ENCODE results near the gene ARHGAP26. TPM values are rescaled to one million over a fixed set of nuclear protein-coding genes. Genes with fewer than 3 reads are reported as not detected.

The ARHGAP26 gene
- total and polyA plus RNA-seq, 2 donors (not counting 3 experiments of a cell fraction or from before 2014, with no cell fraction given), result 3.1 to 16.2 TPM

DNA sequence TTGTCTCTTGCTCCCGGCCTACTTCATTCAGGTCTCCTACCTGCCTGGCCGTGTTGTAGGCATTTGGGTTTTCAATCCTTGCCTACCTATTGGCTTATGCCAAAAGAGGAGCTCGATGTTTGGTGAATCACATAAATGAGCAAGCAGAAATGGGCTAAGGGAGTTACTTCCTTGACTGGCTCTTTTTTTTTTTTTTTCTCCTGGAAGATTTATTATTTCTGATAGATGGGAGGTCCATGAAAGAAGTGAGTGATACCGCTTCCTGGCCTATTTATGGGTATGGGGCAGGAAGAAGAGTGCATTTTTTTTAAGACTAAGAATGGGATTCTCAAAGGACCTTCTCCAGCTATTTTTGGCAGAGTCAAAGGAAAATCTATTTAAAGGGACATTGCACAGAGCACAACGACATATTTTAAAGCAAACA is 294.1 kb downstream of the ARHGAP26 start:
- Histone ChIP-seq H3K36me3 (ENCODE audit: control insufficient read depth in 2 of 2, extremely low read depth in 1 of 2, insufficient read depth in 2 of 2, low read length in 2 of 2) (no peaks in the 10 kb centered on the region), H3K79me2 (ENCODE audit: control insufficient read depth, insufficient read depth, low read length) (no peaks in the 10 kb centered on the region), H3K27me3 (ENCODE audit: control insufficient read depth in 2 of 2, insufficient read depth in 2 of 2, low read length in 2 of 2) (no peaks in the 10 kb centered on the region), H3K27ac (ENCODE audit: insufficient read depth, low read depth, low read length) (peak overlapping the region; percentile 12), H3K9me1 (replicated peaks; ENCODE audit: control insufficient read depth, extremely low read depth, insufficient read depth, low read length) (no peaks in the 10 kb centered on the region), H2AFZ (ENCODE audit: low read depth, low read length) (peak overlapping the region; percentile 5), H3K9ac (replicated peaks; ENCODE audit: extremely low read depth, insufficient read depth, low read length) (no peak overlapping the region), H3K4me3 (replicated peaks in 1 of 3; ENCODE audit: insufficient read depth in 1 of 3, low read depth in 1 of 3, low read length in 3 of 3) (no peak overlapping the region), H4K20me1 (replicated peaks; ENCODE audit: control insufficient read depth, extremely low read depth, insufficient read depth, low read length) (no peaks in the 10 kb centered on the region), H3K4me1 (ENCODE audit: control insufficient read depth, extremely low read depth, insufficient read depth, low read length) (peaks cover 50% of the 10 kb centered on the region), H3K9me3 (replicated peaks; ENCODE audit: control insufficient read depth, insufficient read depth, low read length) (no peaks in the 10 kb centered on the region), H3K4me2 (ENCODE audit: insufficient read depth, low read length) (peak overlapping the region; percentile 66)
- FAIRE-seq, result peak; percentile 64
- dilution Hi-C loops (cut with MboI; ENCODE audit: extremely low pct_ligation_motif_present, low sequenced_read_pairs), result no loop called here
- TF ChIP-seq EZH2 (IDR thresholded peaks at IDR 0.05; ENCODE audit: borderline replicate concordance, low read depth, low read length, severe bottlenecking) (no peak), FOS (IDR thresholded peaks at IDR 0.05; ENCODE audit: borderline replicate concordance, insufficient read depth, low read length) (peak; percentile 49)
- no TSS peak for BruUV-seq (replicated peaks)
- intact Hi-C loops (cut with micrococcal nuclease), result loop anchor here (1.0 kb wide), 1 partner anchor 62 kb away; no protein-coding TSS in a partner anchor
- peak; percentile 48 for DNase-seq (ENCODE audit: low read depth, low spot score)
- CTCF ChIA-PET, result interaction anchor here (0.9 to 2.7 kb wide), 11 partner anchors 8 to 340 kb away, joined by 3 to 11 read pairs (median 3); partner anchors contain the start of gene NR3C1
- POLR2A ChIA-PET, result interaction anchor here (0.8 kb wide), 1 partner anchor 62 kb away, joined by 5 read pairs; no protein-coding TSS in a partner anchor

- Histone ChIP-seq H3K79me2 (ENCODE audit: control insufficient read depth, insufficient read depth, low read length) (no peaks in the 10 kb centered on the region), H3K9ac (replicated peaks; ENCODE audit: extremely low read depth, insufficient read depth, low read length) (no peak overlapping the region), H4K20me1 (replicated peaks; ENCODE audit: control insufficient read depth, extremely low read depth, insufficient read depth, low read length) (no peaks in the 10 kb centered on the region), H3K27me3 (ENCODE audit: control insufficient read depth in 2 of 2, insufficient read depth in 2 of 2, low read length in 2 of 2) (no peaks in the 10 kb centered on the region), H3K4me2 (ENCODE audit: insufficient read depth, low read length) (peak overlapping the region; percentile 66), H3K9me1 (replicated peaks; ENCODE audit: control insufficient read depth, extremely low read depth, insufficient read depth, low read length) (no peaks in the 10 kb centered on the region), H3K36me3 (ENCODE audit: control insufficient read depth in 2 of 2, extremely low read depth in 1 of 2, insufficient read depth in 2 of 2, low read length in 2 of 2) (no peaks in the 10 kb centered on the region), H3K9me3 (replicated peaks; ENCODE audit: control insufficient read depth, insufficient read depth, low read length) (no peaks in the 10 kb centered on the region), H3K4me1 (ENCODE audit: control insufficient read depth, extremely low read depth, insufficient read depth, low read length) (peaks cover 46% of the 10 kb centered on the region), H3K27ac (ENCODE audit: insufficient read depth, low read depth, low read length) (peak overlapping the region; percentile 15), H3K4me3 (replicated peaks in 1 of 3; ENCODE audit: insufficient read depth in 1 of 3, low read depth in 1 of 3, low read length in 3 of 3) (no peak overlapping the region), H2AFZ (ENCODE audit: low read depth, low read length) (no peak overlapping the region)
- POLR2A ChIA-PET, result no interaction called here
- dilution Hi-C loops (cut with MboI; ENCODE audit: extremely low pct_ligation_motif_present, low sequenced_read_pairs), result no loop called here
- FAIRE-seq, result peak; percentile 71
- BruUV-seq (replicated peaks), result no TSS peak
- CTCF ChIA-PET, result interaction anchor here (0.9 to 2.7 kb wide), 11 partner anchors 9 to 339 kb away, joined by 3 to 11 read pairs (median 3); partner anchors contain the start of gene NR3C1
- DNase-seq (ENCODE audit: low read depth, low spot score), result peak; percentile 24
- no peak for TF ChIP-seq MAX (IDR thresholded peaks at IDR 0.05; ENCODE audit: insufficient read depth, insufficient read length)
- TF ChIP-seq GATA2 (IDR thresholded peaks at IDR 0.05; ENCODE audit: insufficient read depth, insufficient read length, low read depth, low read length), result no peak
- TF ChIP-seq POLR2A (IDR thresholded peaks at IDR 0.05; ENCODE audit: low read depth, low read length), result no peak
- TF ChIP-seq FOS (IDR thresholded peaks at IDR 0.05; ENCODE audit: borderline replicate concordance, insufficient read depth, low read length), result no peak
- TF ChIP-seq JUN (IDR thresholded peaks at IDR 0.05; ENCODE audit: borderline replicate concordance, insufficient read depth, insufficient read length, low read depth), result no peak
- no peak for TF ChIP-seq CTCF (IDR thresholded peaks at IDR 0.05; ENCODE audit: extremely low read depth in 1 of 2, insufficient read depth in 1 of 2, low read depth in 1 of 2, low read length in 2 of 2)
- no peak for TF ChIP-seq POLR2AphosphoS5 (IDR thresholded peaks at IDR 0.05; ENCODE audit: insufficient read depth, low read depth, low read length)
- TF ChIP-seq EZH2 (IDR thresholded peaks at IDR 0.05; ENCODE audit: borderline replicate concordance, low read depth, low read length, severe bottlenecking), result no peak
- TF ChIP-seq MYC (IDR thresholded peaks at IDR 0.05; ENCODE audit: low read depth, low read length), result no peak
- intact Hi-C loops (cut with micrococcal nuclease), result loop anchor here (1.0 kb wide), 1 partner anchor 62 kb away; no protein-coding TSS in a partner anchor
Measured at GRCh38 chr5:143064676-143065075, 294.5 kb downstream of the ARHGAP26 start.
